MCF 10A (cell line): Measurements from ENCODE around the gene B4GALT2. TPM values are rescaled to one million over a fixed set of nuclear protein-coding genes. Genes with fewer than 3 reads are reported as not detected.

Source experiments
- BruUV-seq: library from RNA; stranded (reverse); fragments of 400-500 nt; replicated peaks from 2 replicates; lab custom pipeline; 2021; lab: Mats Ljungman, UMichigan
- CTCF ChIA-PET: fragments of 300-600 bp; sonication (Branson Sonifier 250); formaldehyde crosslinking; extraction: SDS; loops from one replicate; lab custom pipeline; 2021; ENCODE audit warnings: antibody characterized with exemption, inconsistent platforms; lab: Yijun Ruan, JAX
- POLR2A ChIA-PET: fragments of 300-600, 350-650 bp; sonication (Branson Sonifier 250); formaldehyde crosslinking; extraction: SDS; loops from one replicate; lab custom pipeline; 2020; ENCODE audit warnings: antibody characterized with exemption, inconsistent platforms; lab: Yijun Ruan, JAX
- DNase-seq: peaks from one replicate; pipeline ENCODE4 v3.0.0-alpha.2; 2018; ENCODE audit not compliant: unreplicated experiment
- H3K27ac Mint-ChIP-seq: one replicate; pipeline ENCODE4 v1.8.0; 2022; ENCODE audit warnings: mild to moderate bottlenecking, low read depth, mixed read lengths; ENCODE audit not compliant: unreplicated experiment
- H3K27me3 Mint-ChIP-seq: one replicate; pipeline ENCODE4 v1.8.0; 2022; ENCODE audit warnings: mixed read lengths; ENCODE audit not compliant: insufficient read depth, unreplicated experiment
- H3K36me3 Mint-ChIP-seq: one replicate; pipeline ENCODE4 v1.8.0; 2022; ENCODE audit warnings: mild to moderate bottlenecking, moderate library complexity, mixed read lengths; ENCODE audit not compliant: insufficient read depth, unreplicated experiment
- H3K4me1 Mint-ChIP-seq: one replicate; pipeline ENCODE4 v1.8.0; 2022; ENCODE audit warnings: mixed read lengths; ENCODE audit not compliant: insufficient read depth, unreplicated experiment
- H3K4me3 Mint-ChIP-seq: one replicate; pipeline ENCODE4 v1.8.0; 2022; ENCODE audit warnings: mild to moderate bottlenecking, moderate library complexity, mixed read lengths; ENCODE audit not compliant: unreplicated experiment
- H3K9me3 Mint-ChIP-seq: one replicate; pipeline ENCODE4 v1.8.0; 2022; ENCODE audit warnings: mixed read lengths; ENCODE audit not compliant: unreplicated experiment
- CTCF ChIP-seq: fragments of 200-600 bp; IDR thresholded peaks from one replicate; pipeline ENCODE4 v1.8.0; 2022; ENCODE audit warnings: antibody characterized with exemption, mild to moderate bottlenecking; ENCODE audit not compliant: unreplicated experiment
- intact Hi-C: fragments of 100-400 bp; cut with micrococcal nuclease; formaldehyde crosslinking; loops from 2 replicates; pipeline ENCODE4 v1.14.1; 2022
- total RNA-seq: library from RNA; stranded (reverse); gene quantifications from 2 replicates; pipeline ENCODE4 v1.2.3, GENCODE V29; 2022

B4GALT2 gene
- total RNA-seq, 1 experiment from 2014 or later: 68.4 TPM

GRCh38 chr1:43936431-43937151 is 42.4 kb upstream of the B4GALT2 start:
- ChIA-PET POLR2A (interaction anchor here (0.6 to 3.8 kb wide), 6 partner anchors 9 to 266 kb away, joined by 3 to 17 read pairs (median 6); partner anchors contain the start of genes ATP6V0B and IPO13), CTCF (interaction anchor here (0.7 to 13.0 kb wide), 6 partner anchors 11 to 173 kb away, joined by 3 to 369 read pairs (median 6); partner anchors contain the start of gene IPO13)
- Mint-ChIP-seq H3K9me3 (no peaks in the 10 kb centered on the region), H3K4me1 (peaks cover 24% of the 10 kb centered on the region), H3K4me3 (no peak overlapping the region), H3K27me3 (no peaks in the 10 kb centered on the region), H3K36me3 (no peaks in the 10 kb centered on the region), H3K27ac (no peak overlapping the region)
- no TSS peak for BruUV-seq
- intact Hi-C loops: loop anchor here (10.0 kb wide), 2 partner anchors 82 to 702 kb away; no protein-coding TSS in a partner anchor
- no peak for DNase-seq
- TF ChIP-seq CTCF: no peak

- H3K36me3 Mint-ChIP-seq: no peaks in the 10 kb centered on the region
- intact Hi-C loops: loop anchor here (10.0 kb wide), 2 partner anchors 83 to 703 kb away; no protein-coding TSS in a partner anchor
- no peak overlapping the region for H3K4me3 Mint-ChIP-seq
- no peaks in the 10 kb centered on the region for H3K9me3 Mint-ChIP-seq
- H3K27ac Mint-ChIP-seq: no peak overlapping the region
- BruUV-seq: no TSS peak
- no peaks in the 10 kb centered on the region for H3K27me3 Mint-ChIP-seq
- TF ChIP-seq CTCF: no peak
- ChIA-PET POLR2A (interaction anchor here (0.5 to 3.8 kb wide), 7 partner anchors 9 to 265 kb away, joined by 3 to 17 read pairs (median 5); partner anchors contain the start of gene IPO13), CTCF (interaction anchor here (0.7 to 1.2 kb wide), 5 partner anchors 8 to 174 kb away, joined by 3 to 7 read pairs (median 4); partner anchors contain the start of gene IPO13)
- DNase-seq: no peak
- H3K4me1 Mint-ChIP-seq: peaks cover 22% of the 10 kb centered on the region
These were observed 41.7 kb upstream of the B4GALT2 start for GRCh38 chr1:43937179-43937865.

- TF ChIP-seq CTCF: no peak
- DNase-seq: no peak
- ChIA-PET CTCF (interaction anchor here (0.5 to 3.0 kb wide), 5 partner anchors 7 to 186 kb away, joined by 3 to 20 read pairs (median 4); no protein-coding TSS in a partner anchor), POLR2A (interaction anchor here (0.8 to 1.6 kb wide), 2 partner anchors 36 to 56 kb away, joined by 3 to 4 read pairs; partner anchors contain the start of gene ATP6V0B)
- Mint-ChIP-seq H3K27ac (no peak overlapping the region), H3K9me3 (no peaks in the 10 kb centered on the region), H3K4me1 (peaks cover 12% of the 10 kb centered on the region), H3K4me3 (no peak overlapping the region), H3K27me3 (no peaks in the 10 kb centered on the region), H3K36me3 (no peaks in the 10 kb centered on the region)
- intact Hi-C loops: loop anchor here (10.0 kb wide), 2 partner anchors 84 to 704 kb away; no protein-coding TSS in a partner anchor
- BruUV-seq: no TSS peak
These were observed 40.6 kb upstream of the B4GALT2 start for GRCh38 chr1:43938383-43938782.
